HUES64 (cell line): ENCODE results near the gene ESRRB.

Source experiments
- H3K27ac ChIP-seq: 2 replicates; pipeline ENCODE4 v1.7.0; 2013; ENCODE audit warnings: low read depth, low read length, inconsistent platforms
- H3K27me3 ChIP-seq: 2 replicates; pipeline ENCODE4 v1.6.1; 2013; ENCODE audit warnings: mild to moderate bottlenecking, low read length; ENCODE audit not compliant: insufficient read depth
- H3K36me3 ChIP-seq: 2 replicates; pipeline ENCODE4 v1.6.1; 2013; ENCODE audit warnings: mild to moderate bottlenecking, low read length; ENCODE audit not compliant: insufficient read depth
- H3K4me1 ChIP-seq: 2 replicates; pipeline ENCODE4 v1.6.1; 2013; ENCODE audit warnings: mild to moderate bottlenecking, low read length, moderate library complexity; ENCODE audit not compliant: insufficient read depth
- H3K4me3 ChIP-seq: 2 replicates; pipeline ENCODE4 v1.5.1; 2013; ENCODE audit warnings: mild to moderate bottlenecking, low read length, moderate library complexity
- H3K9ac ChIP-seq: 2 replicates; pipeline ENCODE4 v1.6.1; 2013; ENCODE audit warnings: mild to moderate bottlenecking, low read depth, low read length
- H3K9me3 ChIP-seq: 2 replicates; pipeline ENCODE4 v1.6.1; 2013; ENCODE audit warnings: low read depth, low read length; ENCODE audit not compliant: insufficient read depth
- WGBS: fragments of 150-250, 120-280 bp; methylation state at CpG from one replicate; pipeline ENCODE4 v1.1.7; 2013; ENCODE audit warnings: missing lambda C conversion rate; 5-methylcytosine and 5-hydroxymethylcytosine counted together

ESRRB gene

DNA sequence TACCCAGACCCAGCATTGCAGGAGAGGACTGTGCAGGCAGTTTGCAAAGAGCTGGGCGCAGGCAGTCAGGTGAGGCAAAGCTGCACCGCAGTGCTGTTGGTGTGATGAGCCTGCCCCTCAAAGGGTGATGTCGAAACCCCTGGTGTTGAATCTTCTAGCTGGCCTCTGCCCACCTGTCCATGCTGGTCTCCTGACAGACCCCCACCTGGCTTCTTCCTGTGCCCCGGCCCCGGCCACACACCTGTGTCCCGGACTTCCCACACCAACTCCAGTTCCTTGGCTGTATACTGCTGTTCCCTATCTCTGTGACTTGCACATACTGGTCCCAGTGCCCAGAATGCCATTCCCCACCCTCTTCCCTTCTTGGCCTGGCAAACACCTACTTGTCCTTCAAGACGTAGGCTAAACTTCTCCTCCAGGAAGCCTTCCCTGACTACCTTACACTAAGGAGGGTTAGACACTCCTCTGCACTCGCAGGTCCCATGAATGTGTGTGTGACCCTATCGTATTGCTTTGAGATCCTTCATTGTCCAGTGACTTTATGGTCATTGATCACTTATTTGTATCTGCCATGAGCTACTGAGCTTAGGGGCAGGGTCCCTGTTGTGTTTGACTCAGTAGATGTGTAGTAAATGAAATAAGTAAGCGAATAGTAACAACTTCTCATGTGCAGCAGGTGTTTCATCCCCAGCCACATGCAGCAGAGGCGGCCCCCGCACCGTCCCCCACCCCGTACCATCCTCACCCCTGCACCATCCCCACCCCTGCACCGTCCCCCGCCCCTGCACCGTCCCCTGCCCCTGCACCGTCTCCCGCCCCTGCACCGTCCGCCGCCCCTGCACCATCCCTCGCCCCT, 37.4 kb downstream of the ESRRB start:
- WGBS = 45% methylated on average over 20 of the region's 23 CpGs
- H3K4me1 ChIP-seq = peaks cover 13% of the 10 kb centered on the region
- no peak overlapping the region for H3K9ac ChIP-seq
- no peaks in the 10 kb centered on the region for H3K27me3 ChIP-seq
- H3K4me3 ChIP-seq = no peak overlapping the region
- no peaks in the 10 kb centered on the region for H3K36me3 ChIP-seq
- H3K27ac ChIP-seq = no peak overlapping the region
- no peaks in the 10 kb centered on the region for H3K9me3 ChIP-seq

DNA sequence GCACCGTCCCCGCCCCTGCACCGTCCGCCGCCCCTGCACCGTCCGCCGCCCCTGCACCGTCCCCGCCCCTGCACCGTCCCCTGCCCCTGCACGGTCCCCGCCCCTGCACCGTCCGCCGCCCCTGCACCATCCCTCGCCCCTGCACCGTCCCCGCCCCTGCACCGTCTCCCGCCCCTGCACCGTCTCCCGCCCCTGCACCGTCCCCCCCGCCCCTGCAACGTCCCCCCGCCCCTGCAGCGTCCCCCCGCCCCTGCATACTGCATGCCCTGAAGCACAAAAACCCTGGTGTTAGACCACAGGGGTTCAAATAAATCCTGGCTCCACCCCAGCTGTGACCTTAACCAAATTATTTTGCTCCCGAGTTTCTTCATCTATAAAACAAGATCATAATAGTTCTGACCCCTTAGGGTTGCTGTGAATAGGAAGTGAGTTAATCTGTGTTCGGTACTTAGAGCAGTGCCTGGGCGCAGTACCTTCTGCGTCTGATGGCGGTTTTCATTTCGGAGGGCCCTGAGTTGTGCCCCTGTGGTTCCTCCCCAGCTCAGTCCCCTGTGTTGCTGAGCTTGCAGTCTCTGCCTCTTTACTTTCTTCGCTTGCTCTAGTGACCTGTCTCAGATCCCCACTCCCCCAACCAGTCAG, 38.1 kb downstream of the ESRRB start:
- H3K4me1 ChIP-seq = peaks cover 13% of the 10 kb centered on the region
- H3K9me3 ChIP-seq = no peaks in the 10 kb centered on the region
- H3K27ac ChIP-seq = no peak overlapping the region
- H3K27me3 ChIP-seq = no peaks in the 10 kb centered on the region
- WGBS = 3% methylated on average over 16 of the region's 36 CpGs
- peak overlapping the region; percentile 37; the same call in 1 of the 2 replicates for H3K9ac ChIP-seq
- H3K4me3 ChIP-seq = peak overlapping the region; percentile 70
- H3K36me3 ChIP-seq = no peaks in the 10 kb centered on the region

GRCh38 chr14:76419399-76419798, 43.5 kb downstream of the ESRRB start:
- Histone ChIP-seq H3K27ac (no peak overlapping the region), H3K4me1 (peaks cover 16% of the 10 kb centered on the region), H3K36me3 (no peaks in the 10 kb centered on the region), H3K9me3 (no peaks in the 10 kb centered on the region), H3K4me3 (no peak overlapping the region), H3K9ac (no peak overlapping the region), H3K27me3 (no peaks in the 10 kb centered on the region)
- WGBS = 86% methylated on average over 1 of the region's 3 CpGs

DNA sequence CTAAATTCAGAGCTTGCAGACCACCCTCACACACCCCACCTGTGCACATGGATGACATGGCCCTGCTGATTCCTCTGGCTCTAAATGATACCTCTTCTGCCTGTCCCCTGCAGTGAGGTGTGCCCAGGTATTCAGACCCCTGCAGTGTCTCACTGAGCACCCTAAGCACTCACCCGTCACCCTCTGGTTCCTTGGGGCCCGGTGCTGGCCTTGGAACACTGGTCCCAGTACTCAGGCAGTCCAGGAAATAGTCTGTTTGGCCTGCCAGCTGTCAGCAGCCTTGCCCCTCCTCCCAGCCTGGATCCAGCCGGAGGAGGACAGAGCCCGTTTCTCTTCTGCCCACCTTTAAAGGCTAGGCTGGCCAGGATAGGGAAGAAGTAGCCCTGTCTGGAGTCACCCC, 44.9 kb downstream of the ESRRB start:
- no peak overlapping the region for H3K27ac ChIP-seq
- H3K4me3 ChIP-seq = no peak overlapping the region
- no peak overlapping the region for H3K9ac ChIP-seq
- 83% methylated on average over 4 of the region's 4 CpGs for WGBS
- no peaks in the 10 kb centered on the region for H3K27me3 ChIP-seq
- no peaks in the 10 kb centered on the region for H3K36me3 ChIP-seq
- H3K9me3 ChIP-seq = no peaks in the 10 kb centered on the region
- peaks cover 10% of the 10 kb centered on the region; the same call in 1 of the 2 replicates for H3K4me1 ChIP-seq

DNA sequence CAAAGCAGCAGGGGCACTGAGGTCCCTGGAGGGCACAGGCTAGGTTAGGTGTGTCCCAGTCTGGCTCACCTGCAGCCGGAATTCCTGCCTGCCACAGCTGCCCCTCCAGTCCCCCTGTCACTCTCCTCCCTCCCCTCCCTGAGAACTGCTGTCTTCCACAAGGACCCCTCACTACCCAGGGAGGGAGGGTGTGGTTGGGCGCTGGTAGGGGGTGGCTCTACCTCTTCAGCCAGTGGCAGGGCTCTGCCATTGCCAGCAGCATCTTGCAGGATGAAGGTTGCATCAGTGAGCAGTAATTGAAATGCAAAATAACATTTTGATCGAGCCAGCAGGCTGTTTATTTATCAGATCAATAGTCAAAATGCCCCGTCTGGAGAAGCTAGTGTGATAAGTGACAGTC, 45.7 kb downstream of the ESRRB start:
- 52% methylated on average over 4 of the region's 4 CpGs for WGBS
- H3K9ac ChIP-seq = no peak overlapping the region

GRCh38 chr14:76422662-76423061, 46.7 kb downstream of the ESRRB start:
- H3K4me3 ChIP-seq = no peak overlapping the region
- 89% methylated on average over 6 of the region's 7 CpGs for WGBS
- no peak overlapping the region for H3K27ac ChIP-seq
- H3K9ac ChIP-seq = no peak overlapping the region
- no peaks in the 10 kb centered on the region for H3K27me3 ChIP-seq
- no peaks in the 10 kb centered on the region for H3K36me3 ChIP-seq
- H3K9me3 ChIP-seq = no peaks in the 10 kb centered on the region
- peaks cover 10% of the 10 kb centered on the region; the same call in 1 of the 2 replicates for H3K4me1 ChIP-seq

More for the DNA sequence above, 45.7 kb downstream of the ESRRB start:
- Histone ChIP-seq H3K36me3 (no peaks in the 10 kb centered on the region), H3K4me1 (peaks cover 10% of the 10 kb centered on the region; the same call in 1 of the 2 replicates), H3K27me3 (no peaks in the 10 kb centered on the region), H3K4me3 (no peak overlapping the region), H3K9me3 (no peaks in the 10 kb centered on the region), H3K27ac (no peak overlapping the region)

- no peak overlapping the region for H3K9ac ChIP-seq
- H3K27me3 ChIP-seq = no peaks in the 10 kb centered on the region
- H3K4me1 ChIP-seq = peaks cover 10% of the 10 kb centered on the region; the same call in 1 of the 2 replicates
- WGBS = 96% methylated on average over 5 of the region's 5 CpGs
- no peaks in the 10 kb centered on the region for H3K36me3 ChIP-seq
- H3K27ac ChIP-seq = no peak overlapping the region
- no peaks in the 10 kb centered on the region for H3K9me3 ChIP-seq
- H3K4me3 ChIP-seq = no peak overlapping the region
These were observed 47.6 kb downstream of the ESRRB start for GRCh38 chr14:76423534-76423933.

DNA sequence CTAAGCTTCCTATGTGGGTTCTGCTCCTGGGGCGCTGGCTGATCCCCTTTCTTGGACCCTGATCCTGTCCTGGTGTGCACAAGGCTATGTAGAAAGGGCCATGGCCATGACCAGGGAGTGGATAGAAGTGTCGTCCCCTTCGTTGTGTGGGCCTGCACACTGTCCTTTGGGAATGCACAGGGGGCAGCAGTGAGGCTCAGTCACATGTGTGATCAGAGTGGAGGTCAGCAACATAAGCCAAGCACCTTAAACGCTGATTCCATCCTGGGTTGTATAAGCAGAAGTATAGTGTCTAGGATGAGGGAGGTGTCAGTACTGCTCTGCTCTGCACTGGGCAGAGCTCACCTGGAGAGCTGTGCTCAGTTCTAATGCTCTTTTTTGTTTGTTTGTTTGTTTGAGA, 48.4 kb downstream of the ESRRB start:
- no peak overlapping the region for H3K27ac ChIP-seq
- no peaks in the 10 kb centered on the region for H3K27me3 ChIP-seq
- peaks cover 10% of the 10 kb centered on the region; the same call in 1 of the 2 replicates for H3K4me1 ChIP-seq
- no peak overlapping the region for H3K4me3 ChIP-seq
- WGBS = 87% methylated on average over 4 of the region's 4 CpGs
- no peaks in the 10 kb centered on the region for H3K36me3 ChIP-seq
- no peaks in the 10 kb centered on the region for H3K9me3 ChIP-seq
- no peak overlapping the region for H3K9ac ChIP-seq

GRCh38 chr14:76426161-76426696, 50.3 kb downstream of the ESRRB start:
- peaks cover 7% of the 10 kb centered on the region; the same call in 1 of the 2 replicates for H3K4me1 ChIP-seq
- no peaks in the 10 kb centered on the region for H3K36me3 ChIP-seq
- no peak overlapping the region for H3K27ac ChIP-seq
- no peaks in the 10 kb centered on the region for H3K27me3 ChIP-seq
- WGBS = 100% methylated on average over 1 of the region's 1 CpG
- no peak overlapping the region for H3K9ac ChIP-seq
- no peaks in the 10 kb centered on the region for H3K9me3 ChIP-seq
- no peak overlapping the region for H3K4me3 ChIP-seq

DNA sequence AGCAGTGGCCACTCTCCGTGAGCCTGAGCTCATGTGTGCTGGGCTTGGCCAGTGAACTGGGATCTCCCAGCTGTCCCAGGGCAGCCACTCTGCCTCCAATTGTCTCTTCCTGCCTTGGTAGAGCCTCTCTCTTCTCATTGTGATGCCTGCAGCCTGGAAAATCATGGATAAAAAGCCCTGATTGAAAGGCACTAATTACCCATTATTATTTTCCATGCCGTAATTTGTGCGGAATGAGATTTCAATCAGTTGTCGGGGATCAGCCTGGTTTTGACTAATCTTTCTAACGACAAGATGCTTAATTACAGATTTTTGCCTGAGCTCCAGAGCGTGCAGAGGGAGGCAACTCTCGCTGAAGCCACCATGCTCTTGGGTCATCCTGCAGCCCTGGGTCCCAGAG, 52.7 kb downstream of the ESRRB start:
- no peak overlapping the region for H3K27ac ChIP-seq
- no peaks in the 10 kb centered on the region for H3K9me3 ChIP-seq
- H3K4me3 ChIP-seq = no peak overlapping the region
- no peaks in the 10 kb centered on the region for H3K36me3 ChIP-seq
- H3K27me3 ChIP-seq = no peaks in the 10 kb centered on the region
- H3K4me1 ChIP-seq = no peaks in the 10 kb centered on the region
- 93% methylated on average over 7 of the region's 7 CpGs for WGBS
- H3K9ac ChIP-seq = no peak overlapping the region

GRCh38 chr14:76430017-76430416, 54.1 kb downstream of the ESRRB start:
- no peak overlapping the region for H3K9ac ChIP-seq
- no peaks in the 10 kb centered on the region for H3K36me3 ChIP-seq
- no peak overlapping the region for H3K27ac ChIP-seq
- WGBS = 91% methylated on average over 1 of the region's 1 CpG
- H3K9me3 ChIP-seq = no peaks in the 10 kb centered on the region
- no peaks in the 10 kb centered on the region for H3K4me1 ChIP-seq
- H3K27me3 ChIP-seq = no peaks in the 10 kb centered on the region
- H3K4me3 ChIP-seq = no peak overlapping the region
